Stimulated activated CD8-positive, alpha-beta memory T cell treated with anti-CD3 and anti-CD28 coated beads, Interleukin-12 subunit alpha, Interleukin-12 subunit beta, amount 100 ng/mL, for 24 hours (primary cell): ENCODE results near the gene SPATS1.
"Not testable (repeated sequence)": the region's sequence is repeated elsewhere in the genome, so short reads cannot be mapped to it uniquely, and the experiment has no call there.

ENCODE experiments used
- DNase-seq: peaks from one replicate; pipeline ENCODE4 v3.0.0-alpha.2; 2020; ENCODE audit errors: extremely low read depth

SPATS1 gene

GRCh38 chr6:44341095-44341890 is 1.2 kb upstream of the SPATS1 start:
- no peak for DNase-seq

DNA sequence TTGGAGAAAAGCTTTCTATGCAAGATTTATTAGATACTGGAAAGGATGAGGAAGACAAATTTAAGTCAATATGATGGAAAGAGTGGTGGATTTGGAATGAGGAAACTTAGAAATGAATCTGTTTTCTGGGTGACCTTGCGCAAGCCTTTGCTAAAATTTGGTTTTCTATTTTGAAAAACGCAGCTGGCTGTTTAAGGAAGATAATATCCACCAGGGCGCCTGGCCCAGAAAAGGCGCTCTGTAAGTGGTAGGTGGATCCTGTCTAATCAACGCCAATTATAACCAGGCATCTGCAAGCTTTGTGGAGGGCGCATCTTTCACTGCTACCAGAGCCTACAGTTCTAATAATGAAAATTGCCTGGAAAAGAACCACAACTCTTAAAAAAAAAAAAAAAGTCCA is 398 bp upstream of the SPATS1 start:
- DNase-seq = no peak

DNA sequence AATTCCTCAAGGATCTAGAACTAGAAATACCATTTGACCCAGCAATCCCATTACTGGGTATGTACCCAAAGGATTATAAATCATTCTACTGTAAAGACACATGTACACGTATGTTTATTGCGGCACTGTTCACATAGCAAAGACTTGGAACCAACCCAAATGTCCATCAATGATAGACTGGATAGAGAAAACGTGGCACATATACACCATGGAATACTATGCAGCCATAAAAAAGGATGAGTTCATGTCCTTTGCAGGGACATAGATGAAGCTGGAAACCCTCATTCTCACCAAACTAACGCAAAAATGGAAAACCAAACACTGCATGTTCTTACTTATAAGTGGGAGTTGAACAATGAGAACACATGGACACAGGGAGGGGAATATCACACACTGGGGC is 4.4 kb downstream of the SPATS1 start:
- not testable (repeated sequence) for DNase-seq

DNA sequence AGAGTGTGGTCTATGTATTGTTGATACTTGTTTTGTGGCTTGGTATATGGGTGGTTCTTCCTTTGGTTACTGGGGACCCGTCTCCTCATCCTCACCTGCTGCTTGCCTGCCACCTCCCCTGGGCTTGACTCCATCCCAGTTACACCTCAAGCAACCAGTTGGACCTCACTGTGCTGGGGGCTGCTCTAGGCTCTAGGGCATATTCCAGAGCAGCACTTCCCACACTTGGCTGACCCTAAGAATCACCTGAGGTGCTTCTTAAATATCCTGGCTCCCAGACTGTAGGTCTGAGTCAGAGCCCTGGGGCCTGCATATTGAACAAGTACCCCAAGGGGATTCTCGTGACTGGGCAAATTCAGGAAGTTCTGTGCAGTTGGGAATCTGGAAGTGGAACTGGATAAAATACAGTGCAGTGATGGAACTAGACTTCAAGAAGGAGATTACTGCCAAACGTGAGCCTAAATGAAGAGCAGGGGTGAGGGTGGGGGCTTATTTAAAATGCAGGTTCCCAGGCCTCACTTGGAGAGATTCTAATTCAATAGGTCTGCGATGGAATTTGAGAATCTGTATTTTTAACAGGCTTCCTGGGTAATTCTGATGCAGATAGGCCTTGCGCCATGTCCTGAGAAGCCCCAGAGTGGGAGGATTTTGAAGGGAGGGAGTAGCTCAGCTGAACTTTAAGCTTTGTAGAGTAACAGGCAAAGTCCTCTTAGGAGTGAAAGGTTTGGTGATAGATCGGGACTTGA is 7.6 kb downstream of the SPATS1 start:
- no peak for DNase-seq

DNA sequence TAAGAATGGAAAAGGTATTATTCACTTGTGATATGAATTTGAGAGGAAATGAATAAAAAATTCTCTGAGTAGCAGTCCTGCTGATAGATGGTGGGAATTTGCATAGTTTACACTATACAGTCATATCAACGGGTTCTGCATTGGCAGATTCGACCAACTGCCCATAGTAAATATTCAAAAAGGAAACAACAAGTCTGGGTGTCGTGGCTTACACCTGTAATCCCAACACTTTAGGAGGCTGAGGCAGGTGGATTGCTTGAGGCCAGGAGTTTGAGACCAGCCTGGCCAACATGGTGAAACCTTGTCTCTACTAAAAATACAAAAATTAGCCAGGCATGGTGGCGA is 8.2 kb downstream of the SPATS1 start:
- DNase-seq = not testable (repeated sequence)

- DNase-seq = no peak
These were observed 9.8 kb downstream of the SPATS1 start for GRCh38 chr6:44352259-44352658.

DNA sequence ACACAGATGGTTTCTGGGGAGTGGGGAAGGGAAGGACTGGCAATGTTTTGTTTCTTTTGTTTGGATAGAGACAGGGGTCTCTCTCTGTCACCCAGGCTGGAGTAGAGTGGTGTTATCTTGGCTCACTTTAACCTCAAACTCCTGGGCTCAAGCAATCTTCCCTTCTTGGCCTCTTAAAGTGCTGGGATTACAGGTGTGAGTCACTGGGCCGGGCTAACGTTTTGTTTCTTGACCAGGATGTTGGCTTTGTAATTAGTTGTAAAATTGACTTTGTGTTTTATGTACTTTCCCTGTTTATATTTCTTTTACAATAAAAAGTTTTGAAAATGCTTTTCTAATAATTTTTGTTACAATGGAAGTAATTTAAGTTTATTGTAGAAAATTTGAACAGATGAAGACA is 10.9 kb downstream of the SPATS1 start:
- no peak for DNase-seq

- no peak for DNase-seq
These were observed 13.2 kb downstream of the SPATS1 start for GRCh38 chr6:44355640-44356039.

GRCh38 chr6:44356487-44356886 is 14.0 kb downstream of the SPATS1 start:
- no peak for DNase-seq

GRCh38 chr6:44359973-44360372 is 17.5 kb downstream of the SPATS1 start:
- no peak for DNase-seq

DNA sequence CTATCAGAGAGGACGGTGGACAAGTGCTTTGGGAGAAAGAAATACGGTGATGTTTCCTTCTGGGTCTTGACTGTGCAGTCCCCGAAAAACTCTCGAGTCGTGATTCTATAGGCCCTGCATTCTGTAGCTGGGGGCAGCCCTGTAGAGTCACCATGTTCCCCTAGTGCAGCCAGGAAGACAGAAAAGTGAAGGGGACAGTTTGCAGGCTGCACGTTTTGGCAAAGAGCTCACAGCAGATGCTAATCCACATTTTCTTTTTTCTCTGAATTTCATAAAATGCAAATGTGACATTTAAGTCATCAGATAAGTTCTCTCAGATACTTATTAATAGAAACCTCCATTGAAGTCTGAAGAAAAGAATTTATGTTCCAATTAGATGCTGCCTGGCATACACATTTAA is 19.5 kb downstream of the SPATS1 start:
- no peak for DNase-seq

DNA sequence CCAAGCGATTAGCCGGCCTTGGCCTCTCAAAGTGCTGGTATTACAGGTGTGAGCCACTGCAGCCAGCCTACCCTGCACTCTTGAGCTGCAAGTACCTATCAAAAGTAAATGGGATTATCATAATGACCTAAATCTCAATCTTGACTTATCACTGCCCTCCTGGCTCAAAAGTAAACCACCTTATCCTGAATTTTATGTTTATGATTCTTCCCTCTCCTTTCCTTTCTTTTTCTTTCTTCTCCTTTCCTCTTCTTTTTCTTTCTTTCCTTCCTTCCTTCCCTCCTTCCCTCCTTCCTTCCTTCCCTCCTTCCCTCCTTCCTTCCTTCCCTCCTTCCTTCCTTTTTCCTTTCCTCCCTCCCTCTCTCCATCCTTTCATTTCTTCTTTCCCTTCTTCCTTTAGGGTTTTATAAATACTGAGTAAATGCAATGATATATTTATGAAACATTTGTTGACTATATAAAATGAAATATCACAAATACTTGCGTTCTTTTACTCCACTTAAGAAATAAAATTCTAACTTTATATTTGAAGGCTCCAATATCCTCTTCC is 21.0 kb downstream of the SPATS1 start:
- no peak for DNase-seq

GRCh38 chr6:44366781-44367180 is 24.3 kb downstream of the SPATS1 start:
- DNase-seq = no peak

DNA sequence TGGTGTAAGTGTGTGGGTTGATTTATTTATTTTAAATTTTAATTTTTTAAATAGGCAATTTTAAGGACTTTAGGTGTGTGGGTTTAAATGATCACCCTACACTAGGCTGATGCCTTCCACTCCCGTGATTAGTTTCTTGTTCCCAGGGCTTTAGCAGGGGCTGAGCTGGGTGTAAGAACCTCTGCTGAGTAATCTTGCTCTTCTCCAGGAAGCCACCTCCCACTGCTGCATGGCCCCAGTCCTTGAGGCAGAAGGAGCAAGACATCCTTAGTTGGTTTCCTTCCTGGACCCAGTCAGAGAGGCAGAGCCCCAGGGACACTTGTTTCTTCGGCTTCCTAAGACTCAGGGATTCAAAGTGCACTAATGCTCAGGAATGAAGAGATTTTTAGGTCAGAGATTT is 25.2 kb downstream of the SPATS1 start:
- no peak for DNase-seq

- no peak for DNase-seq
These were observed 30.6 kb downstream of the SPATS1 start for GRCh38 chr6:44373051-44373450.

- DNase-seq = no peak
These were observed 31.3 kb downstream of the SPATS1 start for GRCh38 chr6:44373787-44374186.

- DNase-seq = no peak
These were observed 32.6 kb downstream of the SPATS1 start for GRCh38 chr6:44375071-44375470.

- DNase-seq = no peak
These were observed 35.0 kb downstream of the SPATS1 start for GRCh38 chr6:44377484-44377883.

- no peak for DNase-seq
These were observed 35.5 kb downstream of the SPATS1 start for GRCh38 chr6:44377971-44378370.

DNA sequence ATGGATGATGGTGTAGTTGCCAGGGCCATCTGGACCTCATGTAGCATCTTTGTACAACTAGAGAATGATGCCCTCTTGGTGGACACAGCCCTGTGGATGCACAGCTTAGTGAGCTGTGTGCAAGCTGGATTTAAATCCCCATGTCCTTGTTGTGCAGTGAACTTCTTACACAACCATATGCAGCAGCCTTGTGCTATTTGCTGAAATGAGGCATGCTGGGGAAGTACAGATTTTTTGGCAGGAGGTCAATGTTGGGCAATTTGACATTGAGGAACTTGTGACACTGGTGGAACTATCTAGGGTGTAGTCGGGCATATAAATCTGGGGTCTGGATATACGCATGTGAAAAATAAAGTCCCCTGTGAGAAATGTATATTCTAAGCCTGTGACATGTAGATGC is 39.3 kb downstream of the SPATS1 start:
- no peak for DNase-seq

GRCh38 chr6:44386364-44386928 is 44.0 kb downstream of the SPATS1 start:
- no peak for DNase-seq

DNA sequence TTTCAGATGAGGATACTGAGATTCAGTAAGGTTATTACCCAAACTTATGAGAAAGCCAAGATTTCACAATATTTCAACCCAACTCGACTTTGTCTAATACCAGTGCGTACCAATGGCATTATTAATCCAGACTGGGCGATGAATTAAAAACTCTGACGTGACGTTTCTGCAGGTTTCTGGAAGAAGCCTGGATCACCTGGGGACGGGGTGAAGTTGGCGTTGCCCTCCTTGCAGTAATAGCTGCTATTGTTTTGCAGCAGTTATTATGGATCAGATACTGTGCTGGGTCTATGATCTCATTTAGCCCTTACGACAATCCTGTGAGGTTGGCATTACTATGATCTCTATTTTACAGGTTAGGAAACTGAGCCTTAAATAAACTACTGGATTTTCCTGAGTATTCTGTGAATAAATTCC is 44.5 kb downstream of the SPATS1 start:
- no peak for DNase-seq
